Measurements from ENCODE around the gene CPEB3.

- peak; percentile 95 for TF ChIP-seq CTCF (conservative IDR thresholded peaks at IDR 0.05)
- no peak for TF ChIP-seq ZFX (IDR thresholded peaks at IDR 0.05)
Measured at GRCh38 chr10:92087750-92088395, 203.0 kb downstream of the CPEB3 start.
